CD4-positive, alpha-beta T cell treated with Interleukin-17A for 1 hour (primary cell): ENCODE results near the gene USF1.

ENCODE experiments used
- DNase-seq: peaks from one replicate; pipeline ENCODE4 v3.0.0-alpha.2; 2020

USF1 gene

DNA sequence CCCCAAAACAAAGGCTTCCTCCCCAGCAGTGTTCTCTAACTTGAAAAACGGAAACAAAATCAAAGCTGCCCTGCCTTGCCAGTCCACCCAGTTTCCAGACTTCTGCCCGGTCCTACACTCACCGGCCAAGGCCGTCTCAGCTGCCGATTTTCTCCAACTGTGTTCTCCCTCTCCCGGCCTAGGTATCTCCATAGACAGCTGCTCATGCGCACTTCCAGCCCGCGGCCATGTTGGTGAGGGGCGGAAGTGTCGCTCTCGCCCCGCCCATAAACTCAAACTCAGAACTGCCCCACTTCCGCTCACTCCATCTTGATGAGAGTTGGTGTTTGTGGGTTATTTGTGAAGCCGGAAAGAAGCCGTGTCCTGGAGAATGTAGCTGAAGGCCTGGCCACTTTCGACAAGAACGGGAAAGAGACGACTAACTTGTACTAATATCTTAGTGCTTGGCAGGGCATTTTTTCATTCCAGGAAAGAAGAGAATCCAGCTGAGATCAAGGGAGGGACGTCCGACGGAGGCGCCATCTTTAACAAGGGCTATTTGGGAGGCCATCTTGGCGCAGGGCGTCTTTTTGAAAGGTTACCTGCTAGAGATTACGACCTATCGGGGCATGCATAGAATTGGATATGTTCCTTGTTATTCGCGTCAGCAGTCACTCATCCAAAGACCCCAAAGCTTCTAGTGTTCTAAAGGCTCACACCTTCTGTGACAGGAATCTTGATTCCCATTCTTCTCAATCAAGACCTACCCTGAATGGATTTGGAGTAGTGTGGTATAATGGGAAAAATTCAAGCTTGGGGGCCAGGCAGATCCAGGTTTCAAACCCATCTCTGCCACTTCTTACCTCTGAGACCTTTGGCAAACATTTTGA, at the start of gene USF1:
TSS of gene USF1 (minus strand) at position 242 of the 869 bp plus-strand sequence. CDS start 2,702 bp downstream, outside the sequence.
- peak; percentile 96 for DNase-seq

DNA sequence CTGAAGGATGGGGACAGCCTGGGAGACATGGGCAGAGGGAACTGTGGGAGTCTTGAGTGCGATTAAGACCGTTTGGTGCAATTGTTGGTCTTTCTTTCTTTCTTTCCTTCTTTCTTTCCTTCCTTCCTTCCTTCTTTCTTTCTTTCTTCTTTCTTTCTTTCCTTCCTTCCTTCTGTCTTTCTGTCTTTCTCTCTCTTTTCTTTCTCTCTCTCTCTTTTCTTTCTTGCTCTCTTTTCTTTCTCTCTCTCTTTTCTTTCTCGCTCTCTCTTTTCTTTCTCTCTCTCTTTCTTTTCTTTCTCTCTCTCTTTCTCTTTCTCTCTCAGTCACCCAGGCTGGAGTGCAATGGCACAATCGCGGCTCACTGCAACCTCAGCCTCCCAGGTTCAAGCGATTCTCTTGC, 49.5 kb upstream of the USF1 start:
- no peak for DNase-seq

- DNase-seq, result no peak
These were observed 48.7 kb upstream of the USF1 start for GRCh38 chr1:161094481-161094880.

DNA sequence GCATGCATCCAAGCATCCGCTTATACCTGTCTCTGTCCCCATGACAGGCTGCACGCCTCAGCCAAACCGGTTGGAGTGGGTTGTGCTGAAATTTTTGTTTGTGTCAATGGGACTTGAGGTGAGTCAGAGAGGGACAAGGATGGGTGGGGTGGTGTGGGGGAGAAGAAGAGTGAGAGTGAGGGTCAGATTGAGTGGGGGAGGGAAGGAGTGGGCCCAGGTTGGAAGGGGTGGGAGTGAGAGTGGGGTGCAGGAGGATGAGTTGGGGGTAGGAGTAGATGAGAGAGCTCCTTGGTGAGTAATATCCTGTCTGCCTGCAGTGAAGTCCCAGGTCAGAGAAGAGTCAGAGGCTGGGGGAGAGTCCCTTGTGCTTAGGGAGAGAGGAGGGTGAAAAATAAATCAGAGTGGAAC, 46.8 kb upstream of the USF1 start:
- no peak for DNase-seq

DNA sequence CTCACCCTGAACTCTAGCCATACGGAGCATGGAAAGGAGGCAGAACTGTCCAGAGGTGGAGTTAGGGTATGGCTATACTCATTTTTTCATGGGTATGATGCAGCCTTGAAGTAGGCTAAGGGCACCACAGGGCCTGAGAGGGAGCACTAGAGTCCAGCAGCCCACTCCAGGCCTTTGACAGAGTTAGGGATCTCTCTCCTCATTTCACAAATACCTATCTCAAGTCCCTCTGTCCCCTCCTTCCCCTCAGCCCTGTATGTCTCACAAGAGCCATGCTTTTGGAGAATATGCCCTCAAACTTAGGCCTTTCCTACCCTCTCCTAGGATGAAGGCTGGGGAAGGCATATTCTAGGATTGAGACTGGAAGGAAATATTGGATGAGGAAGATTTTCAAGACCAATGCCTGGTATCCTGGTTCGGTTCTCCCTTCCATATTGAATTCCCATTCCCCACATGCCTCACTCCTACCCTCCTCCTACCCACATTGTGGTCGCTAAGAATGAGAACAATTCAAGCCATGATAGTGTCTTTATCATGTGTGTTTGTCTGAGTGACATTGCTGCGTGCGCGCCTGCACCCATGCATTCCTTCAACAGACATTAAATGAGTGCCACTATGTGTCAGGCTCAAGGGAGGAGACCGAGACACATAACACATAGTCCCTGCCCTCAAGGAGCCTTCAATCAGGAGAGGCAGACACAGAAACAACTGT, 46.2 kb upstream of the USF1 start:
- no peak for DNase-seq

- no peak for DNase-seq
These were observed 45.3 kb upstream of the USF1 start for GRCh38 chr1:161091093-161091492.

DNA sequence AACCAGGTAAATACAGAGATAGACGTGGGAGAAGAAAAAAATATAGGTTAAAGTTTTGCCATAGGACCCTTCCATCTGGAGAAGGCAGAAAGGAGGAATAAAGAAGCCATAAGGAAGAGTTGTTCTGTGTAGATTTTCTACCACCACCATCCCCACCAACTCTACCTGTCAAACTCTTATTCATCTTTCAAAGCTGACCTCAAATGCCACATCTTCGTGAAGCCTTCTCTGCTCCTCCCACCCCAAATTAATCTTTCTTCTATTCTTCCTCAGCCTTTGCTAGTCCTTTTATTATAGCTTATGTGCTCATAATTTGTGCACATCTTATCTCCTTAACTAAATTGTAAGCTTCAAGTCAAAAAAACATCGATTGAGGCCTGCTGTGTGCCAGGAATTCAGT, 44.8 kb upstream of the USF1 start:
- DNase-seq, result no peak

DNA sequence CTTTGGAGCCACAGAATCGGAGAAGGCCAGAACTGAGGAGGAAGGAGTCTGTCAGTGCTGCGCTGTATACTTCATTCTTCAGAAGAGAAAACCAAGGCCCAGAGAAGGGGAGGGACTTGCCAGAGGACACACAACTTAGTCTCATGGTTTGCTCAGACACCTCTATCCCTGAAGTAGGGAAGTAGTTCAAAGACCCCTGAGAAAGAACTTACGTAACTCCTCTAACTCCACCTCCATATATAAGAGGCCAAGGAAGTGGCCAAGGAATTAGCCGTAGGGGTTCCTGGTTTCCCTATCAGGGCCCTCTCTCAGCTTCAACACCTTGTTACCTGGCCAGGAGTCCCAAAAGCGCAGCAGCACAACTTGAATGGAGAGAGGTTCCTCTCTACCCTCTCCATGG, 44.2 kb upstream of the USF1 start:
- DNase-seq, result no peak

- no peak for DNase-seq
These were observed 43.6 kb upstream of the USF1 start, which contains the start of gene NECTIN4 for GRCh38 chr1:161089251-161089924. TSS of gene NECTIN4 (minus strand) at chr1:161089558. CDS start at chr1:161089296, 262 bp downstream.

DNA sequence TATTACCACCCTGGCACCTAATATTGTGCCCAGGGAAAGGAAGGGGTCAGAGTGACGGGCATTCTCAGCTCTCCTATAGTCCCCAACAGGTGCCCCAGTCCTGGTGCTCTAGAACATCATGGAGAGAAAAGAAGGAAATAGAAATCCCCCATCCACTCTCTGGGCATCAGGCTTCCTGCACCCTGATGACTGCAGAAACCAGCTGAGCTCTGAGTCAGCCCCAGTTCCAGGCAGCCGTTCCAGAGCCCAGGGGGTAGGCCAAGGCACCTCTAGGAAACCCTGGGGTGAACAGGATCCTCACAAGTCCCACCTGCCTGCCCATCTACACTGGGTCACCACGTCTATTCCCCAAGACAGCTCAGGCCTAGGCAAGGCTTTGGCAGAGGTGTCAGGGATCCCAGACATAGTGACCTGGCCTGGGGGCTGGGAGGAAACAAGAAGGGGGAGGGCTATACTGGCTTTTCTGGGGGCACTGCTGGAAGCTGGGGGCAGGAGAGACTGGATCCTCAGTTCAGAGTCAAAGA, 42.9 kb upstream of the USF1 start:
- no peak for DNase-seq

DNA sequence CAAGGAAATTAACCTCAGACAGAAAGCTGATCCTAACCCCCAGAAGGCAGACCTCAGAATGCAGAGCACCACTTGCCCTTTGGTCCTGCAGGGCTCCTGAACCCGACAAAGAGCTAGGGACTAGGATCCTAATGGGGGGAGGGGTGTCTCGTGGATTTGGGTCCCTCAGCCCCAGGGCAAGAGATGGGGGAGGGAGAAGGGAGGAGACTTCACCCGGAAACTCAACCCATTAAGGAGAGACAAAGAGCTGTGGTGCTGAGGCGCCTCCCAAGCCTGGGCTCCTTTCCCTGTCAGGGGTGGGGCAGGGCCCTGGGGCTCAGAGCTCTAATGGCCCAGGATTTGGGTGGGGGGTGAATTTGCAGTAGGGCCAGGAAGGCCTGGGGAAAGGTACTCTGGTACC, 40.7 kb upstream of the USF1 start:
- DNase-seq, result no peak

- no peak for DNase-seq
These were observed 39.4 kb upstream of the USF1 start for GRCh38 chr1:161085165-161085564.

DNA sequence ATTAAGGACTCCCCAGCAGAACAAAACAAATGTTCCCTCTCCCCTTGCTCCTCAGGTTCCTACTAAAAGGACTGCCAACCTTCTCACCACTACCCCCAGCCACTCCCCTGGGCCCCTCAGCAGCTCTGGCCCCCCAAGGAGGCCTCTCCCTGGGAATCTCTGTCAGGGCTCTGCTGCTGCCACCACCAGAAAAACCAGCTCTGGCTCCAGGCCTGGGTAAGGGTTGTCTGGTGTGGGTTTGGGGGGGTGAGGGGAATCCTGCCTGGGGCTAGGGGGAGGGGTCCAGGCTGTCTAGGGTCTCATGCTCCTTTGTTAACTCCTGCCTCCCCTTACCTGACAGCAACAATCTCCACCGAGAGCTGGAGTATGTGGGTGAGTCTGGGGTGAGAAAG, 38.8 kb upstream of the USF1 start:
- DNase-seq, result no peak

DNA sequence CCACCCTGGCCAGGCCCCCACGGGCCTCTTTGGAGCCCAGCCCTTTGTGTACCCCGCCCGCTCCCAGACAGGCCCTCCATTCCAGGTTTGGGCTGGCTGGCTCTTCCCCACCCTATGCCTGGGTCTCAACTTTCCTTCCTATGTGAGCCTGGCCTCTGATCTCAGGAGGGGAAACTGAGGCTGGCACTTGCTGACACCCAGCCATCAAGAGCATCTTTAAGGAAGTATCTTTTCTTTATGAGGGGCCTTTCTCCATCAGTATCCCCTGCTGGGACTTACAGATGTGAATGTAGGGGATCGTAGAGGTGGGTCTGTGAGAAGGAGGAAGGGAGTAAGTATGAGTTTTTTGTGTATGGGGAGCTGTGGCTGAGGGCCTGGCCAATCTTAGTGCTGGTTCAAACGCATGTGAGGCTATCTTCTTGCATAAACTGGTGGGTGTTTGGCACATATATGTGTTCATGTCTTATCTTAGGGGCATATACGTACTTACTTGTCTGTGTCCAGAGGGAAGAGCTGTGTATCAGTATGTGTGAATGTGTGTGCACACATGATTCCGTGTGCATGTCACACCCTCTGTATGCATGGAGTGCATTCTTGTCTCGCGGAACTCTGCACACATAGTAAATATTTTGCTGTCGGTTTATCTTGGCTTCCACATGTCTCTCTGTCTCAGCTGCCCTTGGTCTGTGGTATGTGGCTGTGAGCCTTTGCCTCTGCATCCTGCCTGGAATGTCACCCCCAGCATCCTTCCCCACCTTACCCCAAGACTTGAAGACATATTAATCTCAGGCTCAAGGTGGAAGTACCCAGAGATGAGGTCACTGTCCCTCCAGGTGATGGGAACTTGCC, 38.2 kb upstream of the USF1 start:
- no peak for DNase-seq

DNA sequence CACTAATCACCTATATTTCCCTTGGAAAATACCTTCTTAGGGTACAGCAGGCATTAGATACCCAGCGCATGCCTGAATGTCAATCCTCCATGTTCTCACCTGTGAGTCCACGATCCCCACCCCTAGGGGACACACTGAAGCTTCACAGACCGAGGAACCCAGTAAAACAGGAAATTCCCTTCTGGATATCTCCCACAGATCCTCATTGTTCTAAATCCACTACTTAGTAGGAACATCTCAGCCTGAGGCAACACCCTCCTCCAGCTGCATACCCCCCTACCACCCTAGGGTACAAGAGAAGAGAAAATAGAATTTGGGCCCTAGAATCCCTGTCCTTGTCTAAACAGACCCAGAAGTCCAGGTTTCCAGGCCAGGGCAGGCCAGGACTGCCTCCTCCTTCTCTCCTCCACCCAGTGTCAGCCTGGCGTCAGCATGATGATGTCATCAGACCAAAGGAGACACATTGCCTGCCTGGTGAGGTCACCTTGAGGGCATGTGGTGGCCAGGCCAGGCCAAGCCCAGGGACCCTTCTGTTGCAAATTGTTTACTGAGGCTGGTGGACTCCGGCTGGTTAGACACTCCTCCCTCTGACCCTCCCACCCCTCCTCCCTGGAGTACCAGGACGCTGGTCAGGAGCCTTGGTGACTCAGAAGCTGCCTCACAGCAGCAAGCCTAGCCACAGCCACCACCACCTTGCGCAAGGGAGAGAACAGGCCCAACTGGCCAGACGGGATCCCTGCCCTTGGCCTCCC, 37.4 kb upstream of the USF1 start:
- peak; percentile 22 for DNase-seq

DNA sequence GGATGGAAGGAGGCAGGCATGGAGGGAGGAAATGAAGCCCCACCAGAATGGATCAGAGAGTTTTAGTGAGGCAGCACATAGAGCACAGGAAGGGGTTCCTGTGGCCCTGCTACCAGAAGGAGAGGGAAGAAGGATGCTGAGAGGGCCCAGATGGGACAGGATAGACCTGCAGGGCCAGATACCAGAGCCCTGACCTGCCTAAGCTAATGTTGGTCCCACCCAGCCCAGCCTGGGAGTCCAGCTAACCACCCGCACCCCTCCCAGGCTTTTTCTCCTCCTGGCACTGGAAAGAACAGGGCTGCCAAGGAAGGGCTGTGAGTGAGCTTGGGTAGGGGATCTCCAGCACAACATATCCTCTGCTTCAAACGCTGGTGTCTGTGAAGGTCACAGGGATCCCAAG, 36.7 kb upstream of the USF1 start:
- DNase-seq, result no peak

DNA sequence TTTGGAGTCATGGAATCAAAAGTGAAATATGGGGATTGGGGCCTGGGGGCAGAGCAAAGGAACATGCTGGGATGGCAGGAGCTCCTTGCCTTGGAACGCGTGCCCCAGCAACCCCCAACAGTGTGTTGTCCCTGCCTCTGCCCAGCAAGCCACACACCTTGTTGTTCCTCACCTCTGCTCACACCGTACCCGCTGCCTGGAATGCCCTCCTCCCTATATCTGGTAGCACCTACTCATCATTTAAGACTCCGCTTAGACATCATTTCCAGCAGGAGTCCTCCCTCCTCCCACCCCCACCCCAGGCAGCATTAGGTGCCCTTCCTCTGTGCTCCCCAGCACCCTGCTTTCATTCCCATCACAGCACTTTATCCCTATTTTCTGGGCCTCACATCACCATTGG, 35.7 kb upstream of the USF1 start:
- no peak for DNase-seq

- no peak for DNase-seq
These were observed 34.9 kb upstream of the USF1 start for GRCh38 chr1:161080441-161081405.

- DNase-seq, result no peak
These were observed 33.8 kb upstream of the USF1 start for GRCh38 chr1:161079436-161080110.

DNA sequence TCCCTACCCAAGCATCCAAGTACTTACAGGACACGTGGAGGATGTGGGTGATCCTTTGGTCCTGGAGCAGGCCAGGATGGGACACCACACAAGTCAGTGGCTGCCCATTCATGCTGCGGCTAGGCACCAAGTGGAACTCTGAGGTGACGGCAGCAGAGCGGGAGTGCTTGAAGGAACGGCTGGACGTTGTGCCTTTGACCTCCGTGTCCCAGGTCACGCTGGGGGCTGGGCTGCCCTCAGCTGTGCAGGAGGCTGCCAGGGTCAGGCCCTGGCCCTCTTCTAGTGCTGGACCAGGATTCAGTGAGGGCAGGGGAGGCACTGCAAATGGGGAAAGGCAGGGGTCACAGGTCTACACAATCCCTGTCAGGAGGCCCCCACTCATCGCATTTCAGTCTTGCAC, 31.6 kb upstream of the USF1 start:
- DNase-seq, result no peak
